ENCODE measurements around the gene PAPSS1. TPM values are rescaled to one million over a fixed set of nuclear protein-coding genes. Genes with fewer than 3 reads are reported as not detected.

PAPSS1 gene
- total and polyA plus RNA-seq, 2 of the 8 experiments (the other 6 are each of a cell fraction or from before 2014, with no cell fraction given) = 79.2 to 98.5 TPM

- Histone ChIP-seq H3K27ac (ENCODE audit: low read depth, low read length) (no peak overlapping the region), H3K14ac (ENCODE audit: insufficient read length) (no peak overlapping the region), H4K8ac (ENCODE audit: extremely low read depth, insufficient read depth, low read length) (no peak overlapping the region), H2BK120ac (replicated peaks; ENCODE audit: low read depth, low read length) (no peak overlapping the region), H3K4ac (replicated peaks; ENCODE audit: insufficient read length, low read depth, low read length) (no peak overlapping the region), H3K23me2 (ENCODE audit: low read depth, low read length) (no peaks in the 10 kb centered on the region), H3K18ac (ENCODE audit: extremely low read depth, low read length) (no peak overlapping the region), H3K4me2 (ENCODE audit: insufficient read depth in 1 of 2, low read depth in 2 of 2, low read length in 2 of 2) (no peak overlapping the region), H4K5ac (ENCODE audit: insufficient read length, low read depth, low read length) (no peak overlapping the region), H3K56ac (replicated peaks; ENCODE audit: insufficient read length, low read depth, low read length) (no peak overlapping the region), H3K4me1 (replicated peaks in 1 of 4; ENCODE audit: control insufficient read depth in 3 of 4, insufficient read depth in 4 of 4, low read length in 3 of 4) (no peaks in the 10 kb centered on the region), H3K79me1 (ENCODE audit: low read depth, low read length) (no peaks in the 10 kb centered on the region), H4K20me1 (replicated peaks in 1 of 2; ENCODE audit: control insufficient read depth in 1 of 2, insufficient read depth in 2 of 2, low read length in 2 of 2) (no peaks in the 10 kb centered on the region), H3K4me3 (ENCODE audit: extremely low read depth in 1 of 4, insufficient read depth in 2 of 4, low read depth in 3 of 4, low read length in 4 of 4) (no peak overlapping the region), H3K36me3 (ENCODE audit: control insufficient read depth in 2 of 4, insufficient read depth in 4 of 4, low read length in 3 of 4) (no peaks in the 10 kb centered on the region), H2BK15ac (ENCODE audit: low read length) (no peak overlapping the region), H2AFZ (ENCODE audit: low read length) (no peak overlapping the region), H2BK12ac (ENCODE audit: low read depth, low read length) (no peak overlapping the region), H2BK20ac (ENCODE audit: low read length) (no peak overlapping the region), H2BK5ac (ENCODE audit: low read depth, low read length) (no peak overlapping the region), H3K23ac (ENCODE audit: insufficient read length) (no peak overlapping the region), H3K79me2 (ENCODE audit: control insufficient read depth in 1 of 2, insufficient read depth in 2 of 2, low read length in 2 of 2) (no peaks in the 10 kb centered on the region), H4K91ac (replicated peaks; ENCODE audit: insufficient read length, low read length) (no peak overlapping the region), H3K27me3 (replicated peaks in 1 of 4; ENCODE audit: control insufficient read depth in 3 of 4, extremely low read depth in 1 of 4, insufficient read depth in 3 of 4, low read length in 3 of 4) (no peaks in the 10 kb centered on the region), H3K9me3 (ENCODE audit: insufficient read depth in 2 of 2, low read depth in 1 of 2, low read length in 1 of 2) (no peaks in the 10 kb centered on the region), H2AK5ac (ENCODE audit: low read depth, low read length) (no peak overlapping the region), H3K9ac (replicated peaks in 1 of 4; ENCODE audit: extremely low read depth in 1 of 4, low read depth in 3 of 4, low read length in 3 of 4) (no peak overlapping the region)
- CTCF ChIA-PET (ENCODE audit: partially characterized antibody) = interaction anchor here (1.0 to 1.2 kb wide), 2 partner anchors 22 to 159 kb away, joined by 3 to 4 read pairs; no protein-coding TSS in a partner anchor
- POLR2A ChIA-PET (ENCODE audit: partially characterized antibody) = no interaction called here
- 88% methylated on average over 3 of the region's 3 CpGs; no CpG with 5 or more reads in 1 of the 2 experiments for WGBS, 2 experiments (ENCODE audit: extremely low coverage in 1 of 2, insufficient coverage in 1 of 2, insufficient read length in 1 of 2, insufficient replicate concordance in 2 of 2, low coverage in 1 of 2, low lambda C conversion rate in 2 of 2, missing lambda C conversion rate in 1 of 2)
- FAIRE-seq (no peak), DNase-seq (ENCODE audit: low read depth in 1 of 2, low spot score in 2 of 2) (no peak)
- TF ChIP-seq KDM5A (IDR thresholded peaks at IDR 0.05; ENCODE audit: low read length) (no peak), SIRT6 (IDR thresholded peaks at IDR 0.05; ENCODE audit: low read length) (no peak), GTF2F1 (IDR thresholded peaks at IDR 0.05; ENCODE audit: borderline replicate concordance, low read depth, low read length) (no peak), RNF2 (IDR thresholded peaks at IDR 0.05; ENCODE audit: borderline replicate concordance, low read depth, low read length, missing control alignments, poor library complexity, severe bottlenecking) (no peak), SP2 (IDR thresholded peaks at IDR 0.05; ENCODE audit: low read length) (no peak), E2F6 (IDR thresholded peaks at IDR 0.05) (no peak), SP1 (IDR thresholded peaks at IDR 0.05; ENCODE audit: low read depth, low read length) (no peak), GABPA (IDR thresholded peaks at IDR 0.05; ENCODE audit: borderline replicate concordance, insufficient read depth, low read length) (no peak), CTBP2 (IDR thresholded peaks at IDR 0.05; ENCODE audit: borderline replicate concordance, insufficient read depth, insufficient read length, low read length) (no peak)
- TF ChIP-seq, protein P1, sequence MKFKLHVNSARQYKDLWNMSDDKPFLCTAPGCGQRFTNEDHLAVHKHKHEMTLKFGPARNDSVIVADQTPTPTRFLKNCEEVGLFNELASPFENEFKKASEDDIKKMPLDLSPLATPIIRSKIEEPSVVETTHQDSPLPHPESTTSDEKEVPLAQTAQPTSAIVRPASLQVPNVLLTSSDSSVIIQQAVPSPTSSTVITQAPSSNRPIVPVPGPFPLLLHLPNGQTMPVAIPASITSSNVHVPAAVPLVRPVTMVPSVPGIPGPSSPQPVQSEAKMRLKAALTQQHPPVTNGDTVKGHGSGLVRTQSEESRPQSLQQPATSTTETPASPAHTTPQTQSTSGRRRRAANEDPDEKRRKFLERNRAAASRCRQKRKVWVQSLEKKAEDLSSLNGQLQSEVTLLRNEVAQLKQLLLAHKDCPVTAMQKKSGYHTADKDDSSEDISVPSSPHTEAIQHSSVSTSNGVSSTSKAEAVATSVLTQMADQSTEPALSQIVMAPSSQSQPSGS (IDR thresholded peaks at IDR 0.05; ENCODE audit: low read length) = no peak
These were observed 142.3 kb downstream of the PAPSS1 start for GRCh38 chr4:107577743-107578142.

Data from H1 (cell line).